WTC11 (cell line): ENCODE measurements around the gene LDLRAD3. TPM values are rescaled to one million over a fixed set of nuclear protein-coding genes. Genes with fewer than 3 reads are reported as not detected.
A peak's percentile ranks its signal among the peaks of the same experiment; 100 is the strongest.

ENCODE experiments used
- ATAC-seq: fragments of 200-7000 bp; cut with Tn5 transposase; 2 replicates; pipeline ENCODE4 v1.10.0; 2021; ENCODE audit warnings: mild to moderate bottlenecking, moderate library complexity
- CTCF ChIA-PET: fragments of 300-600 bp; sonication (Branson Sonifier 250); formaldehyde crosslinking; loops from one replicate; lab custom pipeline; 2021; ENCODE audit warnings: antibody characterized with exemption; lab: Charles Lee
- POLR2A ChIA-PET: fragments of 350-600 bp; sonication (Branson Sonifier 250); formaldehyde crosslinking; loops from one replicate; lab custom pipeline; 2021; ENCODE audit warnings: antibody characterized with exemption; lab: Charles Lee
- DNase-seq: peaks from one replicate; pipeline ENCODE4 v3.0.0; 2021; ENCODE audit warnings: low spot score
- H3K27ac Mint-ChIP-seq: 2 replicates; pipeline ENCODE4 v1.8.0; 2021; ENCODE audit warnings: mixed read lengths
- H3K27me3 Mint-ChIP-seq: 2 replicates; pipeline ENCODE4 v1.8.0; 2021; ENCODE audit warnings: low read depth, mild to moderate bottlenecking, moderate library complexity, mixed read lengths
- H3K36me3 Mint-ChIP-seq: 2 replicates; pipeline ENCODE4 v1.8.0; 2021; ENCODE audit warnings: mixed read lengths
- H3K4me1 Mint-ChIP-seq: 2 replicates; pipeline ENCODE4 v1.8.0; 2022; ENCODE audit warnings: mixed read lengths
- H3K4me3 Mint-ChIP-seq: 2 replicates; pipeline ENCODE4 v1.8.0; 2021; ENCODE audit warnings: mild to moderate bottlenecking, moderate library complexity, mixed read lengths
- H3K9me3 Mint-ChIP-seq: 2 replicates; pipeline ENCODE4 v1.8.0; 2021; ENCODE audit warnings: mixed read lengths
- GABPB1 ChIP-seq: sonication (generic); formaldehyde crosslinking; IDR thresholded peaks from 2 replicates; pipeline ENCODE4 v1.8.1; 2023; ENCODE audit warnings: mild to moderate bottlenecking, missing genetic modification reagents
- GRHL2 ChIP-seq: fragments of 250-450 bp; sonication (Bioruptor Pico); IDR thresholded peaks from 2 replicates; pipeline ENCODE4 v1.8.0; 2022; ENCODE audit warnings: mild to moderate bottlenecking, moderate library complexity; ENCODE audit not compliant: insufficient replicate concordance, severe bottlenecking
- KAT7 ChIP-seq: sonication (generic); formaldehyde crosslinking; IDR thresholded peaks from 2 replicates; pipeline ENCODE4 v1.8.1; 2023; ENCODE audit warnings: missing genetic modification reagents, mild to moderate bottlenecking, borderline replicate concordance
- MXD4 ChIP-seq: fragments of 250-450 bp; sonication (Bioruptor Pico); IDR thresholded peaks from 2 replicates; pipeline ENCODE4 v1.8.0; 2021; ENCODE audit warnings: mild to moderate bottlenecking, moderate library complexity, borderline replicate concordance
- OVOL2 ChIP-seq: fragments of 250-450 bp; sonication (Bioruptor Pico); IDR thresholded peaks from 2 replicates; pipeline ENCODE4 v1.9.0; 2021; ENCODE audit warnings: mild to moderate bottlenecking, borderline replicate concordance
- TEAD4 ChIP-seq: sonication (generic); formaldehyde crosslinking; IDR thresholded peaks from 2 replicates; pipeline ENCODE4 v1.8.0; 2022; ENCODE audit warnings: mild to moderate bottlenecking, missing genetic modification reagents
- ZNF138 ChIP-seq: sonication (generic); formaldehyde crosslinking; conservative IDR thresholded peaks from 2 replicates; pipeline ENCODE4 v1.8.1; 2022; ENCODE audit warnings: mild to moderate bottlenecking, moderate library complexity, missing genetic modification reagents
- ZNF396 ChIP-seq: fragments of 250-450 bp; sonication (Bioruptor Pico); IDR thresholded peaks from 2 replicates; pipeline ENCODE4 v1.8.0; 2021; ENCODE audit warnings: mild to moderate bottlenecking, moderate library complexity, borderline replicate concordance
- total RNA-seq: library from RNA; stranded (reverse); gene quantifications from 3 replicates; pipeline ENCODE4 v1.2.3, GENCODE V29; 2021
- TF ChIP-seq, protein P1 (sequence below): fragments of 250-450 bp; sonication (Bioruptor Pico); IDR thresholded peaks from 2 replicates; pipeline ENCODE4 v2.1.2; 2022; ENCODE audit warnings: mild to moderate bottlenecking, moderate library complexity
- TF ChIP-seq, protein P2 (sequence below): fragments of 250-450 bp; sonication (Bioruptor Pico); IDR thresholded peaks from 2 replicates; pipeline ENCODE4 v1.9.0; 2021; ENCODE audit warnings: moderate library complexity, mild to moderate bottlenecking, inconsistent platforms, borderline replicate concordance
- TF ChIP-seq, protein P3 (sequence below): sonication (generic); formaldehyde crosslinking; conservative IDR thresholded peaks from 2 replicates; pipeline ENCODE4 v1.8.1; 2023; ENCODE audit warnings: mild to moderate bottlenecking, low read depth, missing genetic modification reagents, moderate library complexity

The LDLRAD3 gene
- total RNA-seq, 1 experiment from 2014 or later: 14.5 TPM

DNA sequence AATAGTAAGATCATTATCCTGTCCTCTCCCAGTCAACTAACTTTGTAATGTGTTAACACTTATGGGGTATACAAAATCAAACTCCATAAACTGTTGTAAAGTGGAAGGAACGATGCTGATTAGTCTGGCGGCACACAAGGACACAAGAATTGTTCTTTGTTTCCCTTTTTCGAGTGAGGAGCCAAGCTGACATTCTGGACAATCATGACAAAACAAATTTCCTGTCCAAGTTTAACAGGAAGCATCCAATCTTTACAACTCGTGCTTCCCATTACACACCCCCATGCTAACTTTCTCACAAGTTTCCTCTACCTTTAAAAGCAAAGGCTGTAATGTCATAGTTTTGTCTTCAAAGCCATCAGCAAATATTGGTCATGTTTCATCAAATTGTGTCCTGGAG lies 20.4 kb upstream of the LDLRAD3 start:
- no peaks in the 10 kb centered on the region for H3K36me3 Mint-ChIP-seq
- no peaks in the 10 kb centered on the region for H3K9me3 Mint-ChIP-seq
- ATAC-seq: no peak
- H3K4me3 Mint-ChIP-seq: no peak overlapping the region
- DNase-seq: no peak
- ChIA-PET POLR2A (no interaction called here), CTCF (interaction anchor here (1.3 kb wide), 1 partner anchor 101 kb away, joined by 3 read pairs; no protein-coding TSS in a partner anchor)
- no peak overlapping the region for H3K27ac Mint-ChIP-seq
- TF ChIP-seq GRHL2 (CRISPR knock-in tag) (no peak), TEAD4 (CRISPR knock-in tag) (no peak)
- TF ChIP-seq, protein P1, sequence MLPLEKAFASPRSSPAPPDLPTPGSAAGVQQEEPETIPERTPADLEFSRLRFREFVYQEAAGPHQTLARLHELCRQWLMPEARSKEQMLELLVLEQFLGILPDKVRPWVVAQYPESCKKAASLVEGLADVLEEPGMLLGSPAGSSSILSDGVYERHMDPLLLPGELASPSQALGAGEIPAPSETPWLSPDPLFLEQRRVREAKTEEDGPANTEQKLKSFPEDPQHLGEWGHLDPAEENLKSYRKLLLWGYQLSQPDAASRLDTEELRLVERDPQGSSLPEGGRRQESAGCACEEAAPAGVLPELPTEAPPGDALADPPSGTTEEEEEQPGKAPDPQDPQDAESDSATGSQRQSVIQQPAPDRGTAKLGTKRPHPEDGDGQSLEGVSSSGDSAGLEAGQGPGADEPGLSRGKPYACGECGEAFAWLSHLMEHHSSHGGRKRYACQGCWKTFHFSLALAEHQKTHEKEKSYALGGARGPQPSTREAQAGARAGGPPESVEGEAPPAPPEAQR (CRISPR knock-in tag): no peak
- H3K4me1 Mint-ChIP-seq: peaks cover 16% of the 10 kb centered on the region
- peaks cover 6% of the 10 kb centered on the region for H3K27me3 Mint-ChIP-seq

DNA sequence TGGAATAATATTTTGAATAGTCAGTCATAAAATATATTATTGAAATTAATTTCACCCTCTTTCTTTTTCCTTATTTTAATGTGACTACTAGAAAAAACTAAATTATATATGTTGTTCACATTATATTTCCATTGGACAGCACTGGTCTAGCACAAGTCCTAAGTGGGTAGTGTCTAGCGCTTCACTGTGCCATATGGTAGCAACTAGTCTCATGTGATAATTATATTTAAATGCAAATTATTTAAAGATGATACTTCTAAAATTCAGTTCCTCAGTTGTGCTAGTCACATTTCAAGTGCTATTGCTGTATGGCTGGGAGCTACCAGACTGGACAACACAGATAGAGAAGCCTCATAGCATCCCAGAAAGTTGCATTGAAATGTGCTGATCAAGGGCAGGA lies 19.1 kb upstream of the LDLRAD3 start:
- H3K4me3 Mint-ChIP-seq: no peak overlapping the region
- no peak for DNase-seq
- ATAC-seq: no peak
- H3K9me3 Mint-ChIP-seq: no peaks in the 10 kb centered on the region
- TF ChIP-seq ZNF138 (CRISPR knock-in tag) (no peak), KAT7 (no peak)
- H3K27me3 Mint-ChIP-seq: peaks cover 2% of the 10 kb centered on the region; the same call in 1 of the 2 replicates
- ChIA-PET CTCF (interaction anchor here (1.5 kb wide), 1 partner anchor 132 kb away, joined by 7 read pairs; no protein-coding TSS in a partner anchor), POLR2A (no interaction called here)
- H3K36me3 Mint-ChIP-seq: no peaks in the 10 kb centered on the region
- peaks cover 3% of the 10 kb centered on the region; the same call in 1 of the 2 replicates for H3K4me1 Mint-ChIP-seq
- H3K27ac Mint-ChIP-seq: no peak overlapping the region

DNA sequence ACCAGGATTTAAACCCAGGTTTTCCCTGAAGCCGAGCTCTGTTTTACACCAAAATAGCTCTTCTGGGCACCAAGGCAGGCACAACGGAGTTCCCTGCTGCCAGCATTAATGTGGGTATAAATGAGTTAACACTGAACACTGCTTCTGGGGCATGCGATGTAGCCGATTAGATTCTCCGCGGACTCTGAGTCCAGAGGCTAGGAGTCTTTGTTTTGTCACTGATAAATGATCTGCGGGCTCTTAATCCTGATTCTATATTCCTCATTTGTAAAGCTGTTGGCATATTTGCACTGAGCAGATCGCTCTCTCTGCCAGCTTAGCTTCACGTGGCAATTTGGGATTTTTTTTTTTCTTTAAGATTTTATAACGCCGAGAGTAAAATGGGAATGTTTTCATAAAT lies 16.8 kb upstream of the LDLRAD3 start:
- H3K4me3 Mint-ChIP-seq: no peak overlapping the region
- 0 out of 2 replicates have a peak, but pooled peaks cover 2% of the 10 kb centered on the region for H3K4me1 Mint-ChIP-seq
- POLR2A ChIA-PET: no interaction called here
- no peak for ATAC-seq
- no peak overlapping the region for H3K27ac Mint-ChIP-seq
- no peaks in the 10 kb centered on the region for H3K36me3 Mint-ChIP-seq
- peaks cover 6% of the 10 kb centered on the region for H3K9me3 Mint-ChIP-seq
- TF ChIP-seq, protein P2, sequence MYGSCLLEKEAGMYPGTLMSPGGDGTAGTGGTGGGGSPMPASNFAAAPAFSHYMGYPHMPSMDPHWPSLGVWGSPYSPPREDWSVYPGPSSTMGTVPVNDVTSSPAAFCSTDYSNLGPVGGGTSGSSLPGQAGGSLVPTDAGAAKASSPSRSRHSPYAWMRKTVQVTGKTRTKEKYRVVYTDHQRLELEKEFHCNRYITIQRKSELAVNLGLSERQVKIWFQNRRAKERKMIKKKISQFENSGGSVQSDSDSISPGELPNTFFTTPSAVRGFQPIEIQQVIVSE: no peak
- TF ChIP-seq, protein P3, sequence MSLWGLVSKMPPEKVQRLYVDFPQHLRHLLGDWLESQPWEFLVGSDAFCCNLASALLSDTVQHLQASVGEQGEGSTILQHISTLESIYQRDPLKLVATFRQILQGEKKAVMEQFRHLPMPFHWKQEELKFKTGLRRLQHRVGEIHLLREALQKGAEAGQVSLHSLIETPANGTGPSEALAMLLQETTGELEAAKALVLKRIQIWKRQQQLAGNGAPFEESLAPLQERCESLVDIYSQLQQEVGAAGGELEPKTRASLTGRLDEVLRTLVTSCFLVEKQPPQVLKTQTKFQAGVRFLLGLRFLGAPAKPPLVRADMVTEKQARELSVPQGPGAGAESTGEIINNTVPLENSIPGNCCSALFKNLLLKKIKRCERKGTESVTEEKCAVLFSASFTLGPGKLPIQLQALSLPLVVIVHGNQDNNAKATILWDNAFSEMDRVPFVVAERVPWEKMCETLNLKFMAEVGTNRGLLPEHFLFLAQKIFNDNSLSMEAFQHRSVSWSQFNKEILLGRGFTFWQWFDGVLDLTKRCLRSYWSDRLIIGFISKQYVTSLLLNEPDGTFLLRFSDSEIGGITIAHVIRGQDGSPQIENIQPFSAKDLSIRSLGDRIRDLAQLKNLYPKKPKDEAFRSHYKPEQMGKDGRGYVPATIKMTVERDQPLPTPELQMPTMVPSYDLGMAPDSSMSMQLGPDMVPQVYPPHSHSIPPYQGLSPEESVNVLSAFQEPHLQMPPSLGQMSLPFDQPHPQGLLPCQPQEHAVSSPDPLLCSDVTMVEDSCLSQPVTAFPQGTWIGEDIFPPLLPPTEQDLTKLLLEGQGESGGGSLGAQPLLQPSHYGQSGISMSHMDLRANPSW: no peak
- TF ChIP-seq ZNF396 (CRISPR knock-in tag) (no peak), OVOL2 (CRISPR knock-in tag) (no peak)
- no peak for DNase-seq
- H3K27me3 Mint-ChIP-seq: peaks cover 2% of the 10 kb centered on the region; the same call in 1 of the 2 replicates
- CTCF ChIA-PET: interaction anchor here (0.8 to 2.9 kb wide), 3 partner anchors 11 to 205 kb away, joined by 3 to 10 read pairs (median 4); no protein-coding TSS in a partner anchor

DNA sequence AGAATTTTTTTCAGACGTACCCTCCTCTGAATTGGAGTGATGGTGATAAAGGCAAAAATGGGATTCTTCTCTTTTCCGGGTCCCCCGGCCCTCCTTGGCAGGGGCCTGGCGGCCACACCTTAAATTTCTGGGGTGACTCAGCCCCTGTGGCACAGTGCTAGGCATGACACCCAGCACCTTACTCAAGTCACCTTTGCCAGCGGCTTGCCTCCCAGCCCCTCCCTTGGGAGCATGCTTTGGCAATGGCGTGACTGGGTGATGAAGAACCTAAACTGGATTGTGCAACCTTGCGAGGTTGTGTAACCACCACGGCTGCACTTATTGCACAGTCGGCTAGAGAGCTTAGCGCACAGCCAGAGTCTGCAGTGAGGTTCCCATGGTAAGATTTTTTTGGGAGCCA lies 16.2 kb upstream of the LDLRAD3 start:
- no peak for DNase-seq
- Mint-ChIP-seq H3K36me3 (no peaks in the 10 kb centered on the region), H3K27ac (no peak overlapping the region), H3K27me3 (peaks cover 2% of the 10 kb centered on the region; the same call in 1 of the 2 replicates), H3K9me3 (peaks cover 9% of the 10 kb centered on the region), H3K4me1 (0 out of 2 replicates have a peak, but pooled peaks cover 2% of the 10 kb centered on the region), H3K4me3 (no peak overlapping the region)
- TF ChIP-seq MXD4 (CRISPR knock-in tag): no peak
- TF ChIP-seq GABPB1 (CRISPR knock-in tag): peak; percentile 99
- ATAC-seq: no peak
- POLR2A ChIA-PET: no interaction called here
- CTCF ChIA-PET: interaction anchor here (0.8 to 2.9 kb wide), 3 partner anchors 10 to 204 kb away, joined by 3 to 10 read pairs (median 4); no protein-coding TSS in a partner anchor
